Measurements from ENCODE around the gene ARFIP2. TPM values are rescaled to one million over a fixed set of nuclear protein-coding genes. Genes with fewer than 3 reads are reported as not detected.

Gene ARFIP2
- polyA plus RNA-seq, 2 donors, result 29.3 to 42.5 TPM

GRCh38 chr11:6473451-6474412 is 7.4 kb downstream of the ARFIP2 start, which contains the start of gene TRIM3:
Gene TRIM3 (minus strand): TSS chr11:6473941. CDS start chr11:6465695, 8,246 bp downstream.
- peaks cover 10 to 16% of the 10 kb centered on the region in 2 donors for H3K36me3 ChIP-seq (ENCODE audit: control insufficient read depth in 2 of 2, insufficient read depth in 2 of 2, low read length in 1 of 2)
- H3K4me3 ChIP-seq (ENCODE audit: low read depth in 1 of 2, low read length in 2 of 2), result peak within 1 kb of the TSS; percentile 69 to 71
- peaks cover 0 to 5% of the 10 kb centered on the region in 2 donors for H3K4me1 ChIP-seq (ENCODE audit: control insufficient read depth in 2 of 2, insufficient read depth in 2 of 2, low read length in 1 of 2)
- WGBS, 2 donors, result 0 to 1% methylated on average over 57 to 87 of the region's 87 CpGs
- no peaks in the 10 kb centered on the region for H3K27me3 ChIP-seq (ENCODE audit: control insufficient read depth in 1 of 2, insufficient read depth in 2 of 2, low read length in 2 of 2)
- peak within 1 kb of the TSS; percentile 89 to 97 for H3K27ac ChIP-seq (ENCODE audit: low read depth in 2 of 2, low read length in 1 of 2)
- H3K9me3 ChIP-seq (ENCODE audit: control insufficient read depth in 2 of 2, insufficient read depth in 1 of 2, low read depth in 1 of 2, low read length in 1 of 2), result no peaks in the 10 kb centered on the region

- no peaks in the 10 kb centered on the region for H3K9me3 ChIP-seq (ENCODE audit: control insufficient read depth in 2 of 2, insufficient read depth in 1 of 2, low read depth in 1 of 2, low read length in 1 of 2)
- H3K4me1 ChIP-seq (ENCODE audit: control insufficient read depth in 2 of 2, insufficient read depth in 2 of 2, low read length in 1 of 2), result peaks cover 0 to 5% of the 10 kb centered on the region in 2 donors
- H3K4me3 ChIP-seq (ENCODE audit: low read depth in 1 of 2, low read length in 2 of 2), result peak overlapping the region in 1 of 2 donors; percentile 69
- no peaks in the 10 kb centered on the region for H3K27me3 ChIP-seq (ENCODE audit: control insufficient read depth in 1 of 2, insufficient read depth in 2 of 2, low read length in 2 of 2)
- WGBS, 2 donors, result 44 to 60% methylated on average over 1 of the region's 1 CpG
- H3K27ac ChIP-seq (ENCODE audit: low read depth in 2 of 2, low read length in 1 of 2), result no peak overlapping the region
- peaks cover 5 to 9% of the 10 kb centered on the region in 2 donors for H3K36me3 ChIP-seq (ENCODE audit: control insufficient read depth in 2 of 2, insufficient read depth in 2 of 2, low read length in 1 of 2)
Observed at GRCh38 chr11:6472934-6473333, 8.2 kb downstream of the ARFIP2 start.

- peaks cover 0 to 5% of the 10 kb centered on the region in 2 donors for H3K4me1 ChIP-seq (ENCODE audit: control insufficient read depth in 2 of 2, insufficient read depth in 2 of 2, low read length in 1 of 2)
- no peak overlapping the region for H3K4me3 ChIP-seq (ENCODE audit: low read depth in 1 of 2, low read length in 2 of 2)
- H3K9me3 ChIP-seq (ENCODE audit: control insufficient read depth in 2 of 2, insufficient read depth in 1 of 2, low read depth in 1 of 2, low read length in 1 of 2), result no peaks in the 10 kb centered on the region
- 87 to 93% methylated on average over 1 of the region's 1 CpG for WGBS, 2 donors
- H3K27me3 ChIP-seq (ENCODE audit: control insufficient read depth in 1 of 2, insufficient read depth in 2 of 2, low read length in 2 of 2), result no peaks in the 10 kb centered on the region
- peak overlapping the region in 1 of 2 donors; percentile 14 for H3K27ac ChIP-seq (ENCODE audit: low read depth in 2 of 2, low read length in 1 of 2)
- H3K36me3 ChIP-seq (ENCODE audit: control insufficient read depth in 2 of 2, insufficient read depth in 2 of 2, low read length in 1 of 2), result peaks cover 0 to 5% of the 10 kb centered on the region in 2 donors
Observed at GRCh38 chr11:6469599-6469998, 11.5 kb downstream of the ARFIP2 start.

- 38 to 49% methylated on average over 5 to 6 of the region's 6 CpGs for WGBS, 2 donors
Observed at GRCh38 chr11:6468712-6469495, 12.2 kb downstream of the ARFIP2 start.

GRCh38 chr11:6459099-6459450 is 22.1 kb downstream of the ARFIP2 start:
- Histone ChIP-seq H3K4me1 (ENCODE audit: control insufficient read depth in 2 of 2, insufficient read depth in 2 of 2, low read length in 1 of 2) (no peaks in the 10 kb centered on the region), H3K27me3 (ENCODE audit: control insufficient read depth in 1 of 2, insufficient read depth in 2 of 2, low read length in 2 of 2) (no peaks in the 10 kb centered on the region), H3K36me3 (ENCODE audit: control insufficient read depth in 2 of 2, insufficient read depth in 2 of 2, low read length in 1 of 2) (peaks cover 16 to 28% of the 10 kb centered on the region in 2 donors), H3K4me3 (ENCODE audit: low read depth in 1 of 2, low read length in 2 of 2) (no peak overlapping the region), H3K27ac (ENCODE audit: low read depth in 2 of 2, low read length in 1 of 2) (no peak overlapping the region), H3K9me3 (ENCODE audit: control insufficient read depth in 2 of 2, insufficient read depth in 1 of 2, low read depth in 1 of 2, low read length in 1 of 2) (peaks cover 0 to 2% of the 10 kb centered on the region in 2 donors)
- WGBS, 2 donors, result 74 to 90% methylated on average over 1 of the region's 1 CpG

More at GRCh38 chr11:6468712-6469495, 12.2 kb downstream of the ARFIP2 start:
- H3K9me3 ChIP-seq (ENCODE audit: control insufficient read depth in 2 of 2, insufficient read depth in 1 of 2, low read depth in 1 of 2, low read length in 1 of 2), result no peaks in the 10 kb centered on the region
- H3K4me3 ChIP-seq (ENCODE audit: low read depth in 1 of 2, low read length in 2 of 2), result no peak overlapping the region
- no peaks in the 10 kb centered on the region for H3K27me3 ChIP-seq (ENCODE audit: control insufficient read depth in 1 of 2, insufficient read depth in 2 of 2, low read length in 2 of 2)
- H3K27ac ChIP-seq (ENCODE audit: low read depth in 2 of 2, low read length in 1 of 2), result peak overlapping the region in 1 of 2 donors; percentile 14
- peaks cover 0 to 7% of the 10 kb centered on the region in 2 donors for H3K36me3 ChIP-seq (ENCODE audit: control insufficient read depth in 2 of 2, insufficient read depth in 2 of 2, low read length in 1 of 2)
- peaks cover 0 to 5% of the 10 kb centered on the region in 2 donors for H3K4me1 ChIP-seq (ENCODE audit: control insufficient read depth in 2 of 2, insufficient read depth in 2 of 2, low read length in 1 of 2)

GRCh38 chr11:6458352-6459098 is 22.6 kb downstream of the ARFIP2 start:
- no peaks in the 10 kb centered on the region for H3K4me1 ChIP-seq (ENCODE audit: control insufficient read depth in 2 of 2, insufficient read depth in 2 of 2, low read length in 1 of 2)
- no peak overlapping the region for H3K27ac ChIP-seq (ENCODE audit: low read depth in 2 of 2, low read length in 1 of 2)
- peaks cover 0 to 2% of the 10 kb centered on the region in 2 donors for H3K9me3 ChIP-seq (ENCODE audit: control insufficient read depth in 2 of 2, insufficient read depth in 1 of 2, low read depth in 1 of 2, low read length in 1 of 2)
- peaks cover 13 to 24% of the 10 kb centered on the region in 2 donors for H3K36me3 ChIP-seq (ENCODE audit: control insufficient read depth in 2 of 2, insufficient read depth in 2 of 2, low read length in 1 of 2)
- WGBS, 2 donors, result 71 to 78% methylated on average over 2 of the region's 2 CpGs
- no peak overlapping the region for H3K4me3 ChIP-seq (ENCODE audit: low read depth in 1 of 2, low read length in 2 of 2)
- H3K27me3 ChIP-seq (ENCODE audit: control insufficient read depth in 1 of 2, insufficient read depth in 2 of 2, low read length in 2 of 2), result no peaks in the 10 kb centered on the region

GRCh38 chr11:6457581-6458320 is 23.4 kb downstream of the ARFIP2 start:
- peaks cover 0 to 2% of the 10 kb centered on the region in 2 donors for H3K9me3 ChIP-seq (ENCODE audit: control insufficient read depth in 2 of 2, insufficient read depth in 1 of 2, low read depth in 1 of 2, low read length in 1 of 2)

GRCh38 chr11:6456361-6457073 is 24.6 kb downstream of the ARFIP2 start:
- 96 to 97% methylated on average over 56 of the region's 56 CpGs for WGBS, 2 donors

More at GRCh38 chr11:6457581-6458320, 23.4 kb downstream of the ARFIP2 start:
- H3K27ac ChIP-seq (ENCODE audit: low read depth in 2 of 2, low read length in 1 of 2), result no peak overlapping the region
- peaks cover 11 to 24% of the 10 kb centered on the region in 2 donors for H3K36me3 ChIP-seq (ENCODE audit: control insufficient read depth in 2 of 2, insufficient read depth in 2 of 2, low read length in 1 of 2)
- no peak overlapping the region for H3K4me3 ChIP-seq (ENCODE audit: low read depth in 1 of 2, low read length in 2 of 2)
- no peaks in the 10 kb centered on the region for H3K4me1 ChIP-seq (ENCODE audit: control insufficient read depth in 2 of 2, insufficient read depth in 2 of 2, low read length in 1 of 2)
- H3K27me3 ChIP-seq (ENCODE audit: control insufficient read depth in 1 of 2, insufficient read depth in 2 of 2, low read length in 2 of 2), result no peaks in the 10 kb centered on the region
- WGBS, 2 donors, result 90 to 95% methylated on average over 26 of the region's 26 CpGs

More at GRCh38 chr11:6456361-6457073, 24.6 kb downstream of the ARFIP2 start:
- H3K27me3 ChIP-seq (ENCODE audit: control insufficient read depth in 1 of 2, insufficient read depth in 2 of 2, low read length in 2 of 2), result no peaks in the 10 kb centered on the region
- peaks cover 0 to 2% of the 10 kb centered on the region in 2 donors for H3K9me3 ChIP-seq (ENCODE audit: control insufficient read depth in 2 of 2, insufficient read depth in 1 of 2, low read depth in 1 of 2, low read length in 1 of 2)
- peaks cover 11 to 24% of the 10 kb centered on the region in 2 donors for H3K36me3 ChIP-seq (ENCODE audit: control insufficient read depth in 2 of 2, insufficient read depth in 2 of 2, low read length in 1 of 2)
- no peaks in the 10 kb centered on the region for H3K4me1 ChIP-seq (ENCODE audit: control insufficient read depth in 2 of 2, insufficient read depth in 2 of 2, low read length in 1 of 2)
- H3K27ac ChIP-seq (ENCODE audit: low read depth in 2 of 2, low read length in 1 of 2), result no peak overlapping the region
- H3K4me3 ChIP-seq (ENCODE audit: low read depth in 1 of 2, low read length in 2 of 2), result no peak overlapping the region
